HepG2 (cell line): Measurements from ENCODE around the gene IGSF21.

Experiments used
- HNRNPUL1 ChIP-seq: fragments of 200-400 bp; formaldehyde crosslinking; IDR thresholded peaks from 2 replicates; pipeline ENCODE4 v1.6.1; 2017; ENCODE audit warnings: low read depth, mild to moderate bottlenecking, low read length, moderate library complexity
- PCBP1 ChIP-seq: fragments of 200-400 bp; formaldehyde crosslinking; IDR thresholded peaks from 2 replicates; pipeline ENCODE4 v1.6.1; 2017; ENCODE audit warnings: mild to moderate bottlenecking, low read depth, low read length, borderline replicate concordance
- RFX5 ChIP-seq: IDR thresholded peaks from 2 replicates; pipeline ENCODE4 v1.6.1; 2011; ENCODE audit warnings: low read depth, low read length, improper control_type of control experiment
- SP4 ChIP-seq: sonication (generic); formaldehyde crosslinking; IDR thresholded peaks from 2 replicates; pipeline ENCODE4 v1.8.1; 2023; ENCODE audit warnings: mild to moderate bottlenecking, missing genetic modification reagents
- ZNF776 ChIP-seq: sonication (generic); formaldehyde crosslinking; IDR thresholded peaks from 2 replicates; pipeline ENCODE4 v1.4.0; 2020; ENCODE audit warnings: mild to moderate bottlenecking, missing genetic modification reagents
- ZSCAN31 ChIP-seq: sonication (generic); formaldehyde crosslinking; IDR thresholded peaks from 2 replicates; pipeline ENCODE4 v1.5.0; 2020; ENCODE audit warnings: low read depth, mild to moderate bottlenecking, missing genetic modification reagents
- TF ChIP-seq, protein P1 (sequence below): sonication (generic); formaldehyde crosslinking; IDR thresholded peaks from 2 replicates; pipeline ENCODE4 v1.4.0; 2020; ENCODE audit warnings: missing genetic modification reagents
- TF ChIP-seq, protein P2 (sequence below): sonication (generic); formaldehyde crosslinking; IDR thresholded peaks from 2 replicates; pipeline ENCODE4 v1.5.0; 2020; ENCODE audit warnings: mild to moderate bottlenecking, missing genetic modification reagents, moderate library complexity

DNA sequence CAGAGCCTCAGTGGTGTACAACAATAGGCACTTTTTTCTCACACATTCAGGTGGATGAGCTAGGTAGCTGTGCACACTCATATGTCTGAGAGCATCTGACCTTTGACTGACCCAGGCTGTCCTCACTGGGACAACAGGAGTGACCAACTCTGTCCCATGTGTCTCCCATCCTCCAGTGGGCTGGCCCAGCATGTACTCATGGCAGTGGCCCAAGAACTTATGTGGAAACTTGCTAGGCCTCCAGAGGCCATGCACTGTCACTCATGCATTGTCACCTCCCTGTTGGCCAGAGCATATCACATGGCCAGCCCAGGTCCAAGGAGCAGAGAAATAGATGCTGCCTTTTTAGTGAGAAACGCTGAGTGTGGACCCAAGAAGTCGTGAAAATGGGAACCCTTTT is 158.8 kb downstream of the IGSF21 start:
- TF ChIP-seq PCBP1 (no peak), RFX5 (no peak), ZNF776 (no peak), ZSCAN31 (CRISPR knock-in tag) (no peak), SP4 (CRISPR knock-in tag) (no peak), HNRNPUL1 (no peak)
- TF ChIP-seq, protein P1, sequence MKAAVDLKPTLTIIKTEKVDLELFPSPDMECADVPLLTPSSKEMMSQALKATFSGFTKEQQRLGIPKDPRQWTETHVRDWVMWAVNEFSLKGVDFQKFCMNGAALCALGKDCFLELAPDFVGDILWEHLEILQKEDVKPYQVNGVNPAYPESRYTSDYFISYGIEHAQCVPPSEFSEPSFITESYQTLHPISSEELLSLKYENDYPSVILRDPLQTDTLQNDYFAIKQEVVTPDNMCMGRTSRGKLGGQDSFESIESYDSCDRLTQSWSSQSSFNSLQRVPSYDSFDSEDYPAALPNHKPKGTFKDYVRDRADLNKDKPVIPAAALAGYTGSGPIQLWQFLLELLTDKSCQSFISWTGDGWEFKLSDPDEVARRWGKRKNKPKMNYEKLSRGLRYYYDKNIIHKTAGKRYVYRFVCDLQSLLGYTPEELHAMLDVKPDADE (CRISPR knock-in tag): no peak
- TF ChIP-seq, protein P2, sequence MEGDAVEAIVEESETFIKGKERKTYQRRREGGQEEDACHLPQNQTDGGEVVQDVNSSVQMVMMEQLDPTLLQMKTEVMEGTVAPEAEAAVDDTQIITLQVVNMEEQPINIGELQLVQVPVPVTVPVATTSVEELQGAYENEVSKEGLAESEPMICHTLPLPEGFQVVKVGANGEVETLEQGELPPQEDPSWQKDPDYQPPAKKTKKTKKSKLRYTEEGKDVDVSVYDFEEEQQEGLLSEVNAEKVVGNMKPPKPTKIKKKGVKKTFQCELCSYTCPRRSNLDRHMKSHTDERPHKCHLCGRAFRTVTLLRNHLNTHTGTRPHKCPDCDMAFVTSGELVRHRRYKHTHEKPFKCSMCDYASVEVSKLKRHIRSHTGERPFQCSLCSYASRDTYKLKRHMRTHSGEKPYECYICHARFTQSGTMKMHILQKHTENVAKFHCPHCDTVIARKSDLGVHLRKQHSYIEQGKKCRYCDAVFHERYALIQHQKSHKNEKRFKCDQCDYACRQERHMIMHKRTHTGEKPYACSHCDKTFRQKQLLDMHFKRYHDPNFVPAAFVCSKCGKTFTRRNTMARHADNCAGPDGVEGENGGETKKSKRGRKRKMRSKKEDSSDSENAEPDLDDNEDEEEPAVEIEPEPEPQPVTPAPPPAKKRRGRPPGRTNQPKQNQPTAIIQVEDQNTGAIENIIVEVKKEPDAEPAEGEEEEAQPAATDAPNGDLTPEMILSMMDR (CRISPR knock-in tag): no peak
